Peyer's patch (tissue), 4 donors: ENCODE data around the gene CDH23.

ENCODE experiments used
- CTCF ChIP-seq, 6 experiments: fragments of 450-650 bp in 4 of 6; fragments of 200-600 bp in 2 of 6; sonication (generic) in 1 of 6; IDR thresholded peaks; one replicate each; pipeline ENCODE4 v1.5.1; 2017 to 2019; ENCODE audit warnings: antibody characterized with exemption in 6 of 6, mild to moderate bottlenecking in 3 of 6, moderate library complexity in 1 of 6
- POLR2A ChIP-seq, 2 donors: fragments of 450-650 bp; IDR thresholded peaks; one replicate each; pipeline ENCODE4 v1.5.1; 2017; ENCODE audit warnings: antibody characterized with exemption in 2 of 2, mild to moderate bottlenecking in 2 of 2, moderate library complexity in 2 of 2

- TF ChIP-seq CTCF (IDR thresholded peaks at IDR 0.05) (no peak), POLR2A (IDR thresholded peaks at IDR 0.05) (no peak)
These were observed 370.1 kb downstream of the CDH23 start for GRCh38 chr10:71766717-71767419.
